Measurements from ENCODE around the gene JAG1.

JAG1 gene

DNA sequence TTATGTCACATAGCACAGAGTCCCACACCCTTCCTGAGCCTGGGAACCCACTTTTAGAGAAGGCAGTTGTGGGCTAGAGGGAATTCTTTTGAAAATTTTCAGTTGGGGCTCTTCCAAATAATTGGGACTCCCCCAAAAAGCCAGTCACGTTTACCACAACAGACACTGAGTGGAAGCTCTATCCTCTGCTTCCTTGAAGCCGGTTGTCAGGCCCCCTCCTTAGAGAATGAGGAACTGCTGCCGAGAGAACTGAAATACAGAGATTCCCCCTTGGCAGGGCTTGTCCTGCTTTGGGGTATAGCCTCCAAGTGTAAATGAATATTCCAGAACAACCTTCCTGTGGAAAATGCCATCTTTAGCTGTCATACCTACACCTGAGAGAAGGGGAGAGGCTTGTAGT lies 2.7 kb upstream of the JAG1 start:
- no peak for ATAC-seq
- TF ChIP-seq, protein P1, sequence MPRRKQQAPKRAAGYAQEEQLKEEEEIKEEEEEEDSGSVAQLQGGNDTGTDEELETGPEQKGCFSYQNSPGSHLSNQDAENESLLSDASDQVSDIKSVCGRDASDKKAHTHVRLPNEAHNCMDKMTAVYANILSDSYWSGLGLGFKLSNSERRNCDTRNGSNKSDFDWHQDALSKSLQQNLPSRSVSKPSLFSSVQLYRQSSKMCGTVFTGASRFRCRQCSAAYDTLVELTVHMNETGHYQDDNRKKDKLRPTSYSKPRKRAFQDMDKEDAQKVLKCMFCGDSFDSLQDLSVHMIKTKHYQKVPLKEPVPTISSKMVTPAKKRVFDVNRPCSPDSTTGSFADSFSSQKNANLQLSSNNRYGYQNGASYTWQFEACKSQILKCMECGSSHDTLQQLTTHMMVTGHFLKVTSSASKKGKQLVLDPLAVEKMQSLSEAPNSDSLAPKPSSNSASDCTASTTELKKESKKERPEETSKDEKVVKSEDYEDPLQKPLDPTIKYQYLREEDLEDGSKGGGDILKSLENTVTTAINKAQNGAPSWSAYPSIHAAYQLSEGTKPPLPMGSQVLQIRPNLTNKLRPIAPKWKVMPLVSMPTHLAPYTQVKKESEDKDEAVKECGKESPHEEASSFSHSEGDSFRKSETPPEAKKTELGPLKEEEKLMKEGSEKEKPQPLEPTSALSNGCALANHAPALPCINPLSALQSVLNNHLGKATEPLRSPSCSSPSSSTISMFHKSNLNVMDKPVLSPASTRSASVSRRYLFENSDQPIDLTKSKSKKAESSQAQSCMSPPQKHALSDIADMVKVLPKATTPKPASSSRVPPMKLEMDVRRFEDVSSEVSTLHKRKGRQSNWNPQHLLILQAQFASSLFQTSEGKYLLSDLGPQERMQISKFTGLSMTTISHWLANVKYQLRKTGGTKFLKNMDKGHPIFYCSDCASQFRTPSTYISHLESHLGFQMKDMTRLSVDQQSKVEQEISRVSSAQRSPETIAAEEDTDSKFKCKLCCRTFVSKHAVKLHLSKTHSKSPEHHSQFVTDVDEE (CRISPR knock-in tag; IDR thresholded peaks at IDR 0.05), result no peak
- TF ChIP-seq, protein P2, sequence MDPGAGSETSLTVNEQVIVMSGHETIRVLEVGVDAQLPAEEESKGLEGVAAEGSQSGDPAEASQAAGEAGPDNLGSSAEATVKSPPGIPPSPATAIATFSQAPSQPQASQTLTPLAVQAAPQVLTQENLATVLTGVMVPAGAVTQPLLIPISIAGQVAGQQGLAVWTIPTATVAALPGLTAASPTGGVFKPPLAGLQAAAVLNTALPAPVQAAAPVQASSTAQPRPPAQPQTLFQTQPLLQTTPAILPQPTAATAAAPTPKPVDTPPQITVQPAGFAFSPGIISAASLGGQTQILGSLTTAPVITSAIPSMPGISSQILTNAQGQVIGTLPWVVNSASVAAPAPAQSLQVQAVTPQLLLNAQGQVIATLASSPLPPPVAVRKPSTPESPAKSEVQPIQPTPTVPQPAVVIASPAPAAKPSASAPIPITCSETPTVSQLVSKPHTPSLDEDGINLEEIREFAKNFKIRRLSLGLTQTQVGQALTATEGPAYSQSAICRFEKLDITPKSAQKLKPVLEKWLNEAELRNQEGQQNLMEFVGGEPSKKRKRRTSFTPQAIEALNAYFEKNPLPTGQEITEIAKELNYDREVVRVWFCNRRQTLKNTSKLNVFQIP (CRISPR knock-in tag; IDR thresholded peaks at IDR 0.05; ENCODE audit: borderline replicate concordance, low read depth), result no peak
- TF ChIP-seq, protein P3, sequence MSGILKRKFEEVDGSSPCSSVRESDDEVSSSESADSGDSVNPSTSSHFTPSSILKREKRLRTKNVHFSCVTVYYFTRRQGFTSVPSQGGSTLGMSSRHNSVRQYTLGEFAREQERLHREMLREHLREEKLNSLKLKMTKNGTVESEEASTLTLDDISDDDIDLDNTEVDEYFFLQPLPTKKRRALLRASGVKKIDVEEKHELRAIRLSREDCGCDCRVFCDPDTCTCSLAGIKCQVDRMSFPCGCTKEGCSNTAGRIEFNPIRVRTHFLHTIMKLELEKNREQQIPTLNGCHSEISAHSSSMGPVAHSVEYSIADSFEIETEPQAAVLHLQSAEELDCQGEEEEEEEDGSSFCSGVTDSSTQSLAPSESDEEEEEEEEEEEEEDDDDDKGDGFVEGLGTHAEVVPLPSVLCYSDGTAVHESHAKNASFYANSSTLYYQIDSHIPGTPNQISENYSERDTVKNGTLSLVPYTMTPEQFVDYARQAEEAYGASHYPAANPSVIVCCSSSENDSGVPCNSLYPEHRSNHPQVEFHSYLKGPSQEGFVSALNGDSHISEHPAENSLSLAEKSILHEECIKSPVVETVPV (CRISPR knock-in tag; IDR thresholded peaks at IDR 0.05), result no peak
- TF ChIP-seq BACH2 (CRISPR knock-in tag; IDR thresholded peaks at IDR 0.05; ENCODE audit: borderline replicate concordance) (no peak), ZFP3 (CRISPR knock-in tag; IDR thresholded peaks at IDR 0.05) (no peak), ZFP30 (CRISPR knock-in tag; IDR thresholded peaks at IDR 0.05) (no peak), ZNF8 (CRISPR knock-in tag; IDR thresholded peaks at IDR 0.05) (no peak), ZNF565 (CRISPR knock-in tag; conservative IDR thresholded peaks at IDR 0.05; ENCODE audit: low read depth) (no peak), ZC3H10 (CRISPR knock-in tag; IDR thresholded peaks at IDR 0.05) (no peak), SNAI2 (CRISPR knock-in tag; IDR thresholded peaks at IDR 0.05) (no peak), OSR1 (CRISPR knock-in tag; IDR thresholded peaks at IDR 0.05) (no peak)
- TF ChIP-seq, protein P4, sequence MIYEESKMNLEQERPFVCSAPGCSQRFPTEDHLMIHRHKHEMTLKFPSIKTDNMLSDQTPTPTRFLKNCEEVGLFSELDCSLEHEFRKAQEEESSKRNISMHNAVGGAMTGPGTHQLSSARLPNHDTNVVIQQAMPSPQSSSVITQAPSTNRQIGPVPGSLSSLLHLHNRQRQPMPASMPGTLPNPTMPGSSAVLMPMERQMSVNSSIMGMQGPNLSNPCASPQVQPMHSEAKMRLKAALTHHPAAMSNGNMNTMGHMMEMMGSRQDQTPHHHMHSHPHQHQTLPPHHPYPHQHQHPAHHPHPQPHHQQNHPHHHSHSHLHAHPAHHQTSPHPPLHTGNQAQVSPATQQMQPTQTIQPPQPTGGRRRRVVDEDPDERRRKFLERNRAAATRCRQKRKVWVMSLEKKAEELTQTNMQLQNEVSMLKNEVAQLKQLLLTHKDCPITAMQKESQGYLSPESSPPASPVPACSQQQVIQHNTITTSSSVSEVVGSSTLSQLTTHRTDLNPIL (CRISPR knock-in tag; IDR thresholded peaks at IDR 0.05; ENCODE audit: low read depth), result no peak
- TF ChIP-seq, protein P5, sequence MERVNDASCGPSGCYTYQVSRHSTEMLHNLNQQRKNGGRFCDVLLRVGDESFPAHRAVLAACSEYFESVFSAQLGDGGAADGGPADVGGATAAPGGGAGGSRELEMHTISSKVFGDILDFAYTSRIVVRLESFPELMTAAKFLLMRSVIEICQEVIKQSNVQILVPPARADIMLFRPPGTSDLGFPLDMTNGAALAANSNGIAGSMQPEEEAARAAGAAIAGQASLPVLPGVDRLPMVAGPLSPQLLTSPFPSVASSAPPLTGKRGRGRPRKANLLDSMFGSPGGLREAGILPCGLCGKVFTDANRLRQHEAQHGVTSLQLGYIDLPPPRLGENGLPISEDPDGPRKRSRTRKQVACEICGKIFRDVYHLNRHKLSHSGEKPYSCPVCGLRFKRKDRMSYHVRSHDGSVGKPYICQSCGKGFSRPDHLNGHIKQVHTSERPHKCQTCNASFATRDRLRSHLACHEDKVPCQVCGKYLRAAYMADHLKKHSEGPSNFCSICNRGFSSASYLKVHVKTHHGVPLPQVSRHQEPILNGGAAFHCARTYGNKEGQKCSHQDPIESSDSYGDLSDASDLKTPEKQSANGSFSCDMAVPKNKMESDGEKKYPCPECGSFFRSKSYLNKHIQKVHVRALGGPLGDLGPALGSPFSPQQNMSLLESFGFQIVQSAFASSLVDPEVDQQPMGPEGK (CRISPR knock-in tag; IDR thresholded peaks at IDR 0.05; ENCODE audit: borderline replicate concordance), result no peak

DNA sequence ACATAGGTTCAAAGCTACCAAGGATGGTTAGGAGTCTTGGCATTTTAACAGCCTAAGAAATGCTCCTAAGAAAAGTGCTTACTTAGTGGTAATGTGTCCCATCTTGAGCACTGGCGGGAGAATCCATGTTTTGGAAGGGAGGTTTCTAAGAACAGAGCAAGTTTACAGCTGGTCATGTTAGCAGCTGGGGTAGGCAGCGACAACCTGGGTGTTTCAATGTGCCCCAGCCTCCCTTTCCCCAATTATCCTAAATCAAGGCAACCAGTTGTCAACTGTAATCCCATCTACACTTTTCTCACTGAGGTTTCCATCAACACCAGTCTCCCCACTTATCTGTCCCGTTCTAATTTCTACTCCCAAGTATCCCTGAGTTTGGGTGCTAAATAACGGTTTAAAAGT lies 1.6 kb upstream of the JAG1 start:
- TF ChIP-seq ZNF70 (CRISPR knock-in tag; IDR thresholded peaks at IDR 0.05) (no peak), ZFP30 (CRISPR knock-in tag; IDR thresholded peaks at IDR 0.05) (no peak), OSR1 (CRISPR knock-in tag; IDR thresholded peaks at IDR 0.05) (no peak), ZNF565 (CRISPR knock-in tag; conservative IDR thresholded peaks at IDR 0.05; ENCODE audit: low read depth) (no peak), ISL1 (CRISPR knock-in tag; IDR thresholded peaks at IDR 0.05) (no peak), ZFP3 (CRISPR knock-in tag; IDR thresholded peaks at IDR 0.05) (no peak), PPARA (CRISPR knock-in tag; IDR thresholded peaks at IDR 0.05; ENCODE audit: borderline replicate concordance) (no peak), BACH2 (CRISPR knock-in tag; IDR thresholded peaks at IDR 0.05; ENCODE audit: borderline replicate concordance) (no peak)
- no peak for ATAC-seq

DNA sequence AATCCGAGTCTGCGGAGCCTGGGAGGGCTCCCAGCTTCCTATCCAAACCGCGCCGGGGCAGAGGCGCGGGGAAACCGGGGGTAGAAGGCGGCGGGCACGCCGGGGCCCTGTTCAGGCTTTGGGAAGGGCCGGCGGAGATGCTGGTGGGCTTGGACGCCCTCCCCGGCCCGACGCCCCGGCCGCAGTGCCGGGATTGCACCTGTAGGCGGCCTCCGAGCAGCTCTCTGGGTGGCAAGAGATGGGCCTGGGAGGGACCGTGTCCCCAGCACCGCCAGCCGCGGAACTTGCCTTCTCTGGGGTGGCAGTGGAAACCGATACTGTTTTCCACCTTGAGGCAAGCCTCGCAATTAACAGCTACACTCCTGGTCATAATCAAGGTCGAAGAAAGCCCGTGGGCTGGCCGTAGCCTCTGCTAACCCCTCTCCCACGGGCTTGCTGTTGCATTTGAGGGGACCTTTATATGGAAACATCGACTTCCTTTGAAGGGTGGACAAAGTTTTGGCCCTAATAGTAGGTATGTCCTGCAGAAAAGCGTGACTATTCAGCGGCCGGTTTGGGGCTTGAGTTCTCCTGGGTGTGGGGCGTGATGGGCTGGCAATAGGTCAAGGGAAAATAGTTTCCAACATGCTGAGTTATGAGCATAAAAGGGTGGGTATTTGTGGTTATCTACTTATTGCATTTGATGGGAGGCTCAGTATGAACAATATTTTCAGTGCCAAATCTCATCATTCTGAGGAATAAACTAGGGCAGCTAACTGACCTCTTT lies 1.1 kb upstream of the JAG1 start:
- peak; percentile 62 for ATAC-seq
- TF ChIP-seq GLIS3 (CRISPR knock-in tag; IDR thresholded peaks at IDR 0.05) (no peak), ZNF8 (CRISPR knock-in tag; IDR thresholded peaks at IDR 0.05) (no peak), OSR1 (CRISPR knock-in tag; IDR thresholded peaks at IDR 0.05) (no peak), ESRRG (CRISPR knock-in tag; IDR thresholded peaks at IDR 0.05) (no peak), CSDC2 (CRISPR knock-in tag; IDR thresholded peaks at IDR 0.05) (no peak), ZFP30 (CRISPR knock-in tag; IDR thresholded peaks at IDR 0.05) (no peak), PPARA (CRISPR knock-in tag; IDR thresholded peaks at IDR 0.05; ENCODE audit: borderline replicate concordance) (no peak), ISL1 (CRISPR knock-in tag; IDR thresholded peaks at IDR 0.05) (no peak), RARB (CRISPR knock-in tag; IDR thresholded peaks at IDR 0.05) (no peak), SNAI2 (CRISPR knock-in tag; IDR thresholded peaks at IDR 0.05) (no peak), ARNTL (CRISPR knock-in tag; IDR thresholded peaks at IDR 0.05; ENCODE audit: borderline replicate concordance, low read depth) (no peak), ZNF565 (CRISPR knock-in tag; conservative IDR thresholded peaks at IDR 0.05; ENCODE audit: low read depth) (no peak), TCF4 (CRISPR knock-in tag; IDR thresholded peaks at IDR 0.05; ENCODE audit: borderline replicate concordance) (no peak), TOX (CRISPR knock-in tag; IDR thresholded peaks at IDR 0.05; ENCODE audit: borderline replicate concordance) (no peak)
- TF ChIP-seq, protein P1 (CRISPR knock-in tag; IDR thresholded peaks at IDR 0.05), result no peak
- TF ChIP-seq, protein P2 (CRISPR knock-in tag; IDR thresholded peaks at IDR 0.05; ENCODE audit: borderline replicate concordance, low read depth), result no peak
